Measurements from ENCODE around the gene LAMB2. TPM values are rescaled to one million over a fixed set of nuclear protein-coding genes. Genes with fewer than 3 reads are reported as not detected.
A peak's percentile ranks its signal among the peaks of the same experiment; 100 is the strongest.

Gene LAMB2
- total and polyA plus RNA-seq, 2 experiments from 2014 or later: 71.3 to 154 TPM

GRCh38 chr3:49120096-49120437 is 12.8 kb downstream of the LAMB2 start:
- H3K27me3 Mint-ChIP-seq (ENCODE audit: insufficient read depth, low read depth, poor library complexity): peaks cover 7% of the 10 kb centered on the region
- no peak overlapping the region for H2AFZ ChIP-seq
- TF ChIP-seq, protein P1, sequence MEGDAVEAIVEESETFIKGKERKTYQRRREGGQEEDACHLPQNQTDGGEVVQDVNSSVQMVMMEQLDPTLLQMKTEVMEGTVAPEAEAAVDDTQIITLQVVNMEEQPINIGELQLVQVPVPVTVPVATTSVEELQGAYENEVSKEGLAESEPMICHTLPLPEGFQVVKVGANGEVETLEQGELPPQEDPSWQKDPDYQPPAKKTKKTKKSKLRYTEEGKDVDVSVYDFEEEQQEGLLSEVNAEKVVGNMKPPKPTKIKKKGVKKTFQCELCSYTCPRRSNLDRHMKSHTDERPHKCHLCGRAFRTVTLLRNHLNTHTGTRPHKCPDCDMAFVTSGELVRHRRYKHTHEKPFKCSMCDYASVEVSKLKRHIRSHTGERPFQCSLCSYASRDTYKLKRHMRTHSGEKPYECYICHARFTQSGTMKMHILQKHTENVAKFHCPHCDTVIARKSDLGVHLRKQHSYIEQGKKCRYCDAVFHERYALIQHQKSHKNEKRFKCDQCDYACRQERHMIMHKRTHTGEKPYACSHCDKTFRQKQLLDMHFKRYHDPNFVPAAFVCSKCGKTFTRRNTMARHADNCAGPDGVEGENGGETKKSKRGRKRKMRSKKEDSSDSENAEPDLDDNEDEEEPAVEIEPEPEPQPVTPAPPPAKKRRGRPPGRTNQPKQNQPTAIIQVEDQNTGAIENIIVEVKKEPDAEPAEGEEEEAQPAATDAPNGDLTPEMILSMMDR (conservative IDR thresholded peaks at IDR 0.05; ENCODE audit: low read depth in 2 of 2): no peak
- TF ChIP-seq ETS1 (IDR thresholded peaks at IDR 0.05): no peak
- no peak for TF ChIP-seq EZH2 (IDR thresholded peaks at IDR 0.05; ENCODE audit: low read depth, unreplicated experiment)
- TF ChIP-seq EZH2phosphoT487 (IDR thresholded peaks at IDR 0.05; ENCODE audit: unreplicated experiment): no peak
- TF ChIP-seq CREB1 (CRISPR knock-in tag; IDR thresholded peaks at IDR 0.05; ENCODE audit: low read depth): no peak
- TF ChIP-seq ZNF114 (CRISPR knock-in tag; IDR thresholded peaks at IDR 0.05): no peak
- TF ChIP-seq ZNF331 (CRISPR knock-in tag; IDR thresholded peaks at IDR 0.05; ENCODE audit: low read depth): no peak
- no peak for TF ChIP-seq STAT1 (IDR thresholded peaks at IDR 0.05; ENCODE audit: unreplicated experiment)
- no peak for TF ChIP-seq JUNB (IDR thresholded peaks at IDR 0.05; ENCODE audit: unreplicated experiment)
- H3K79me2 ChIP-seq (replicated peaks; ENCODE audit: insufficient read depth): peaks cover 10% of the 10 kb centered on the region
- H3K36me3 Mint-ChIP-seq (ENCODE audit: low read depth): peaks cover 40% of the 10 kb centered on the region
- no peaks in the 10 kb centered on the region for H3K27me3 ChIP-seq (ENCODE audit: insufficient read depth)
- peaks cover 11% of the 10 kb centered on the region for H3K36me3 ChIP-seq (ENCODE audit: insufficient read depth)
- H3K4me1 Mint-ChIP-seq: peaks cover 4% of the 10 kb centered on the region; the same call in 2 of the 3 replicates
- no peaks in the 10 kb centered on the region; the same call in 2 of the 3 replicates for H3K9me3 Mint-ChIP-seq
- ATAC-seq: peak; percentile 10; the same call in 2 of the 3 replicates
- DNase-seq (ENCODE audit: low spot score): peak; percentile 33
- peak overlapping the region; percentile 87 for H3K4me3 Mint-ChIP-seq
- peak overlapping the region; percentile 96 for H3K4me2 ChIP-seq
- H3K4me1 ChIP-seq (ENCODE audit: insufficient read depth): peaks cover 4% of the 10 kb centered on the region; the same call in 1 of the 2 replicates
- peak overlapping the region; percentile 81; the same call in 1 of the 2 replicates for H3K27ac ChIP-seq (ENCODE audit: low read depth)
- H3F3A ChIP-seq (replicated peaks; ENCODE audit: low read depth): peaks cover 21% of the 10 kb centered on the region
- H3K27ac Mint-ChIP-seq: peak overlapping the region; percentile 81; the same call in 1 of the 2 replicates
- H3K4me3 ChIP-seq: peak overlapping the region; percentile 94
- H4K20me1 ChIP-seq (replicated peaks; ENCODE audit: insufficient read depth): no peaks in the 10 kb centered on the region
- no peaks in the 10 kb centered on the region for H3K9me2 ChIP-seq (ENCODE audit: insufficient read depth)

DNA sequence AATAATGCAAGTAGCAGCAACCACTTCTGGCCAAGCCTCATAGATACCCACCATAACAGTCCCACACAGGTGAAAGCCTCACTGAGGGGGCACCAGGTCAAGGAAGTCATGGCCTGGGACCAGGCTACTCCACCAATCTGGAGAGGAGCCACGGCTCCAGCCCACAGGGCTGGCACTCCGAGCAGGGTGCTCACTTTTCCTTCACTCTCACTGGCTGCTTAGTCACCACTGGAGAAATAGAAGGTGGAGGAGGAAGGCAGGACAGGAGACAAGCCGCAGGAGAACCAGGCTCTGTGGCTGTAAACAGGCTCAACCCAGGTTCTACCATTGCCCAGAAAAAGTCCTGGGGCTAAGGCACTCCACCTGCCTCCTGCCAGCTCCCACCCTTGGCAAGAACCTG is 13.4 kb downstream of the LAMB2 start:
- DNase-seq (ENCODE audit: low spot score): no peak
- no peak for TF ChIP-seq ZNF462 (CRISPR knock-in tag; IDR thresholded peaks at IDR 0.05)
- TF ChIP-seq POLR2AphosphoS5 (IDR thresholded peaks at IDR 0.05; ENCODE audit: low read depth): no peak
- TF ChIP-seq JUNB (IDR thresholded peaks at IDR 0.05; ENCODE audit: unreplicated experiment): no peak
- no peak for TF ChIP-seq ZNF114 (CRISPR knock-in tag; IDR thresholded peaks at IDR 0.05)
- TF ChIP-seq STAT1 (IDR thresholded peaks at IDR 0.05; ENCODE audit: unreplicated experiment): no peak
- TF ChIP-seq ETS1 (IDR thresholded peaks at IDR 0.05): no peak
- no peak for TF ChIP-seq ZNF331 (CRISPR knock-in tag; IDR thresholded peaks at IDR 0.05; ENCODE audit: low read depth)
- TF ChIP-seq EZH2 (IDR thresholded peaks at IDR 0.05; ENCODE audit: low read depth, unreplicated experiment): no peak

More for the DNA sequence above, 13.4 kb downstream of the LAMB2 start:
- Mint-ChIP-seq H3K4me3 (peak overlapping the region; percentile 87), H3K4me1 (peaks cover 4% of the 10 kb centered on the region; the same call in 2 of the 3 replicates), H3K27ac (no peak overlapping the region), H3K9me3 (no peaks in the 10 kb centered on the region; the same call in 2 of the 3 replicates), H3K36me3 (ENCODE audit: low read depth) (peaks cover 46% of the 10 kb centered on the region), H3K27me3 (ENCODE audit: insufficient read depth, low read depth, poor library complexity) (peaks cover 7% of the 10 kb centered on the region)
- Histone ChIP-seq H3K36me3 (ENCODE audit: insufficient read depth) (peaks cover 15% of the 10 kb centered on the region), H3K9me2 (ENCODE audit: insufficient read depth) (no peaks in the 10 kb centered on the region), H3K4me3 (peak overlapping the region; percentile 94; the same call in 1 of the 2 replicates), H3F3A (replicated peaks; ENCODE audit: low read depth) (peaks cover 21% of the 10 kb centered on the region), H3K27me3 (ENCODE audit: insufficient read depth) (no peaks in the 10 kb centered on the region), H3K79me2 (replicated peaks; ENCODE audit: insufficient read depth) (peaks cover 10% of the 10 kb centered on the region), H4K20me1 (replicated peaks; ENCODE audit: insufficient read depth) (no peaks in the 10 kb centered on the region), H3K4me1 (ENCODE audit: insufficient read depth) (peaks cover 4% of the 10 kb centered on the region; the same call in 1 of the 2 replicates), H3K27ac (ENCODE audit: low read depth) (no peak overlapping the region), H2AFZ (no peak overlapping the region), H3K4me2 (peak overlapping the region; percentile 96)
- ATAC-seq: no peak
